Kidney epithelial cell (primary cell): ENCODE data around the gene SNX17. TPM values are rescaled to one million over a fixed set of nuclear protein-coding genes. Genes with fewer than 3 reads are reported as not detected.

Source experiments
- DNase-seq: peaks from one replicate; pipeline ENCODE4 v3.0.0-alpha.2; 2010; ENCODE audit warnings: low read depth
- H3K27me3 ChIP-seq: 2 replicates; pipeline ENCODE4 v1.6.0; 2011; ENCODE audit warnings: low read length; ENCODE audit not compliant: control insufficient read depth, insufficient read depth
- H3K36me3 ChIP-seq: 2 replicates; pipeline ENCODE4 v1.5.1; 2011; ENCODE audit warnings: low read length; ENCODE audit not compliant: control insufficient read depth, insufficient read depth
- H3K4me3 ChIP-seq: 2 replicates; pipeline ENCODE4 v1.5.1; 2011; ENCODE audit warnings: low read depth, mild to moderate bottlenecking, control low read depth, low read length
- CTCF ChIP-seq: IDR thresholded peaks from 2 replicates; pipeline ENCODE4 v1.5.1; 2011; ENCODE audit warnings: mild to moderate bottlenecking, moderate library complexity, low read length, control low read depth, inconsistent platforms; ENCODE audit not compliant: insufficient read depth, poor library complexity, severe bottlenecking
- total RNA-seq: library from RNA; depleted of rRNA; stranded (reverse); fragments of >200 nt; gene quantifications from 2 replicates; pipeline ENCODE4 v1.2.3, GENCODE V29; 2015

Gene SNX17
- total RNA-seq, 1 donor from 2014 or later: 92.1 TPM

GRCh38 chr2:27380626-27381545, 10.5 kb downstream of the SNX17 start, which contains the start of gene ZNF513:
ZNF513 (minus strand) TSS chr2:27380734; CDS start chr2:27380526, 208 bp downstream.
- no peak for TF ChIP-seq CTCF
- peaks cover 4% of the 10 kb centered on the region for H3K36me3 ChIP-seq

GRCh38 chr2:27381577-27382181, 11.3 kb downstream of the SNX17 start:
- no peak overlapping the region for H3K4me3 ChIP-seq
- no peaks in the 10 kb centered on the region for H3K27me3 ChIP-seq
- H3K36me3 ChIP-seq: peaks cover under 1% of the 10 kb centered on the region
- DNase-seq: no peak
- no peak for TF ChIP-seq CTCF

More at GRCh38 chr2:27380626-27381545, 10.5 kb downstream of the SNX17 start, which contains the start of gene ZNF513:
- Histone ChIP-seq H3K27me3 (no peaks in the 10 kb centered on the region), H3K4me3 (peak within 1 kb of the TSS; percentile 74)
- peak; percentile 64 for DNase-seq

- no peak for TF ChIP-seq CTCF
- H3K36me3 ChIP-seq: no peaks in the 10 kb centered on the region
- no peak for DNase-seq
Measured at GRCh38 chr2:27390822-27391679, 20.6 kb downstream of the SNX17 start.

GRCh38 chr2:27393225-27393624, 22.8 kb downstream of the SNX17 start:
- H3K36me3 ChIP-seq: no peaks in the 10 kb centered on the region
- no peaks in the 10 kb centered on the region for H3K27me3 ChIP-seq
- TF ChIP-seq CTCF: no peak
- no peak overlapping the region for H3K4me3 ChIP-seq
- no peak for DNase-seq

More at GRCh38 chr2:27390822-27391679, 20.6 kb downstream of the SNX17 start:
- no peaks in the 10 kb centered on the region for H3K27me3 ChIP-seq
- H3K4me3 ChIP-seq: no peak overlapping the region

- Histone ChIP-seq H3K27me3 (no peaks in the 10 kb centered on the region), H3K36me3 (no peaks in the 10 kb centered on the region), H3K4me3 (no peak overlapping the region)
- no peak for TF ChIP-seq CTCF
- DNase-seq: no peak
Measured at GRCh38 chr2:27398962-27399361, 28.5 kb downstream of the SNX17 start.
